Upper lobe of left lung (tissue), 4 donors: ENCODE results near the gene SPTB.

ENCODE experiments used
- POLR2A ChIP-seq, 4 donors: fragments of 450-650 bp; IDR thresholded peaks; one replicate each; pipeline ENCODE4 v1.5.1; 2016 to 2017; ENCODE audit warnings: antibody characterized with exemption in 4 of 4, mild to moderate bottlenecking in 2 of 4
- POLR2AphosphoS5 ChIP-seq, 2 donors: sonication (generic); formaldehyde crosslinking; IDR thresholded peaks; one replicate each; pipeline ENCODE4 v1.5.1; 2017; ENCODE audit warnings: antibody characterized with exemption in 2 of 2
- TF ChIP-seq, protein P1 (sequence below), 6 experiments: fragments of 450-650 bp in 4 of 6; fragments of 200-600 bp in 2 of 6; sonication (generic) in 2 of 6; IDR thresholded peaks; one replicate each; pipeline ENCODE4 v1.5.1; 2016 to 2019; ENCODE audit warnings: antibody characterized with exemption in 6 of 6

DNA sequence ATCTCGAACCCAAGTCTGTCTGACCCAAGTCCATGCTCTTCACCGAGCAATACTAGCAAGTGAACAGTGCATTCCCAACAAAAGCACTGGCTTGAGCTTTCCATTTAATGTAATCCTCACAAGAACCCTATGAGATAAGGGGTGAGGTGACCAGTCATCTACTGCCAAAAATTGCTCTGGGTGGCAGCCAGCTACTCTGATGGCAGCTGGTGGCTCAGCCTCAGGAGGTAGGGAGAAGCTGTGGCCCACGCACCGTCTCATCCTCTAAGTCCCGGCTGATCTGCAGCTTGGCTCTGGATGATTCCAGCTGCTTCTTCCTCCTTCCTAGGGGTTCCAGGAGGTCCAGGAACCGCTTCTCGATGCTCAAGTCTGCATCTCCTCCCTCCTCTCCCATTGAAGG lies 100.2 kb downstream of the SPTB start:
- TF ChIP-seq, protein P1, sequence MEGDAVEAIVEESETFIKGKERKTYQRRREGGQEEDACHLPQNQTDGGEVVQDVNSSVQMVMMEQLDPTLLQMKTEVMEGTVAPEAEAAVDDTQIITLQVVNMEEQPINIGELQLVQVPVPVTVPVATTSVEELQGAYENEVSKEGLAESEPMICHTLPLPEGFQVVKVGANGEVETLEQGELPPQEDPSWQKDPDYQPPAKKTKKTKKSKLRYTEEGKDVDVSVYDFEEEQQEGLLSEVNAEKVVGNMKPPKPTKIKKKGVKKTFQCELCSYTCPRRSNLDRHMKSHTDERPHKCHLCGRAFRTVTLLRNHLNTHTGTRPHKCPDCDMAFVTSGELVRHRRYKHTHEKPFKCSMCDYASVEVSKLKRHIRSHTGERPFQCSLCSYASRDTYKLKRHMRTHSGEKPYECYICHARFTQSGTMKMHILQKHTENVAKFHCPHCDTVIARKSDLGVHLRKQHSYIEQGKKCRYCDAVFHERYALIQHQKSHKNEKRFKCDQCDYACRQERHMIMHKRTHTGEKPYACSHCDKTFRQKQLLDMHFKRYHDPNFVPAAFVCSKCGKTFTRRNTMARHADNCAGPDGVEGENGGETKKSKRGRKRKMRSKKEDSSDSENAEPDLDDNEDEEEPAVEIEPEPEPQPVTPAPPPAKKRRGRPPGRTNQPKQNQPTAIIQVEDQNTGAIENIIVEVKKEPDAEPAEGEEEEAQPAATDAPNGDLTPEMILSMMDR (IDR thresholded peaks at IDR 0.05) = no peak
- TF ChIP-seq POLR2A (IDR thresholded peaks at IDR 0.05) = no peak
- TF ChIP-seq POLR2AphosphoS5 (IDR thresholded peaks at IDR 0.05) = no peak
